ENCODE measurements around the gene GNGT1.

- TF ChIP-seq CTCF (IDR thresholded peaks at IDR 0.05) (no peak), ZFX (IDR thresholded peaks at IDR 0.05; ENCODE audit: borderline replicate concordance) (no peak)
These were observed 22.4 kb upstream of the GNGT1 start for GRCh38 chr7:93883917-93884345.

Data from 22Rv1 (cell line).